ENCODE data around the gene NPIPB6. TPM values are rescaled to one million over a fixed set of nuclear protein-coding genes. Genes with fewer than 3 reads are reported as not detected.

Gene NPIPB6
- total and polyA plus RNA-seq, 4 donors = 1.5 to 6.1 (median 2.5) TPM; not detected in 1

- 100% methylated on average over 1 of the region's 3 CpGs for WGBS (ENCODE audit: insufficient coverage)
- H3K4me1 ChIP-seq (ENCODE audit: control insufficient read depth, insufficient read depth, low read length) = no peaks in the 10 kb centered on the region
Measured at GRCh38 chr16:28324887-28325279, 38.4 kb downstream of the NPIPB6 start.

GRCh38 chr16:28324235-28324886 lies 38.9 kb downstream of the NPIPB6 start:
- Histone ChIP-seq H3K4me1 (ENCODE audit: control insufficient read depth, insufficient read depth, low read length) (no peaks in the 10 kb centered on the region), H3K4me3 (ENCODE audit: low read depth, low read length) (no peak overlapping the region), H3K36me3 (ENCODE audit: control insufficient read depth, insufficient read depth, low read length) (peaks cover 40% of the 10 kb centered on the region), H3K27me3 (ENCODE audit: control insufficient read depth, insufficient read depth, low read length) (no peaks in the 10 kb centered on the region), H3K9me3 (ENCODE audit: control insufficient read depth, insufficient read depth, low read length) (no peaks in the 10 kb centered on the region), H3K27ac (ENCODE audit: low read depth, low read length) (no peak overlapping the region)
- no peak for DNase-seq (ENCODE audit: low read depth in 4 of 6, low spot score in 6 of 6)
- WGBS (ENCODE audit: insufficient coverage) = 77% methylated on average over 3 of the region's 5 CpGs

More at GRCh38 chr16:28324887-28325279, 38.4 kb downstream of the NPIPB6 start:
- Histone ChIP-seq H3K27me3 (ENCODE audit: control insufficient read depth, insufficient read depth, low read length) (no peaks in the 10 kb centered on the region), H3K27ac (ENCODE audit: low read depth, low read length) (no peak overlapping the region), H3K4me3 (ENCODE audit: low read depth, low read length) (no peak overlapping the region), H3K36me3 (ENCODE audit: control insufficient read depth, insufficient read depth, low read length) (peaks cover 35% of the 10 kb centered on the region), H3K9me3 (ENCODE audit: control insufficient read depth, insufficient read depth, low read length) (no peaks in the 10 kb centered on the region)
- DNase-seq (ENCODE audit: low read depth in 4 of 6, low spot score in 6 of 6) = no peak

- WGBS (ENCODE audit: insufficient coverage) = 76% methylated on average over 13 of the region's 20 CpGs
- peak in 1 of 6 donors; percentile 40 for DNase-seq (ENCODE audit: low read depth in 4 of 6, low spot score in 6 of 6)
Measured at GRCh38 chr16:28321700-28322411, 41.5 kb downstream of the NPIPB6 start.

GRCh38 chr16:28320741-28321140 lies 42.6 kb downstream of the NPIPB6 start:
- Histone ChIP-seq H3K27ac (ENCODE audit: low read depth, low read length) (no peak overlapping the region), H3K27me3 (ENCODE audit: control insufficient read depth, insufficient read depth, low read length) (no peaks in the 10 kb centered on the region), H3K4me3 (ENCODE audit: low read depth, low read length) (no peak overlapping the region), H3K9me3 (ENCODE audit: control insufficient read depth, insufficient read depth, low read length) (no peaks in the 10 kb centered on the region), H3K36me3 (ENCODE audit: control insufficient read depth, insufficient read depth, low read length) (peaks cover 65% of the 10 kb centered on the region), H3K4me1 (ENCODE audit: control insufficient read depth, insufficient read depth, low read length) (peaks cover 3% of the 10 kb centered on the region)
- WGBS (ENCODE audit: insufficient coverage) = 96% methylated on average over 46 of the region's 49 CpGs
- DNase-seq (ENCODE audit: low read depth in 4 of 6, low spot score in 6 of 6) = no peak

More at GRCh38 chr16:28321700-28322411, 41.5 kb downstream of the NPIPB6 start:
- Histone ChIP-seq H3K36me3 (ENCODE audit: control insufficient read depth, insufficient read depth, low read length) (peaks cover 62% of the 10 kb centered on the region), H3K4me1 (ENCODE audit: control insufficient read depth, insufficient read depth, low read length) (peaks cover 2% of the 10 kb centered on the region), H3K9me3 (ENCODE audit: control insufficient read depth, insufficient read depth, low read length) (no peaks in the 10 kb centered on the region), H3K4me3 (ENCODE audit: low read depth, low read length) (no peak overlapping the region), H3K27ac (ENCODE audit: low read depth, low read length) (no peak overlapping the region), H3K27me3 (ENCODE audit: control insufficient read depth, insufficient read depth, low read length) (no peaks in the 10 kb centered on the region)

- no peak overlapping the region for H3K4me3 ChIP-seq (ENCODE audit: low read depth, low read length)
Measured at GRCh38 chr16:28320023-28320561, 43.2 kb downstream of the NPIPB6 start.

GRCh38 chr16:28319476-28320022 lies 43.8 kb downstream of the NPIPB6 start:
- WGBS (ENCODE audit: insufficient coverage) = 93% methylated on average over 17 of the region's 26 CpGs
- Histone ChIP-seq H3K36me3 (ENCODE audit: control insufficient read depth, insufficient read depth, low read length) (peaks cover 71% of the 10 kb centered on the region), H3K4me3 (ENCODE audit: low read depth, low read length) (no peak overlapping the region), H3K4me1 (ENCODE audit: control insufficient read depth, insufficient read depth, low read length) (peaks cover 3% of the 10 kb centered on the region), H3K27ac (ENCODE audit: low read depth, low read length) (no peak overlapping the region), H3K9me3 (ENCODE audit: control insufficient read depth, insufficient read depth, low read length) (no peaks in the 10 kb centered on the region), H3K27me3 (ENCODE audit: control insufficient read depth, insufficient read depth, low read length) (no peaks in the 10 kb centered on the region)
- DNase-seq (ENCODE audit: low read depth in 4 of 6, low spot score in 6 of 6) = no peak

More at GRCh38 chr16:28320023-28320561, 43.2 kb downstream of the NPIPB6 start:
- Histone ChIP-seq H3K4me1 (ENCODE audit: control insufficient read depth, insufficient read depth, low read length) (peaks cover 3% of the 10 kb centered on the region), H3K27ac (ENCODE audit: low read depth, low read length) (no peak overlapping the region), H3K9me3 (ENCODE audit: control insufficient read depth, insufficient read depth, low read length) (no peaks in the 10 kb centered on the region), H3K36me3 (ENCODE audit: control insufficient read depth, insufficient read depth, low read length) (peaks cover 68% of the 10 kb centered on the region), H3K27me3 (ENCODE audit: control insufficient read depth, insufficient read depth, low read length) (no peaks in the 10 kb centered on the region)
- WGBS (ENCODE audit: insufficient coverage) = 97% methylated on average over 73 of the region's 73 CpGs
- DNase-seq (ENCODE audit: low read depth in 4 of 6, low spot score in 6 of 6) = no peak

- no peaks in the 10 kb centered on the region for H3K27me3 ChIP-seq (ENCODE audit: control insufficient read depth, insufficient read depth, low read length)
- peaks cover 70% of the 10 kb centered on the region for H3K36me3 ChIP-seq (ENCODE audit: control insufficient read depth, insufficient read depth, low read length)
- WGBS (ENCODE audit: insufficient coverage) = 95% methylated on average over 6 of the region's 9 CpGs
- H3K4me1 ChIP-seq (ENCODE audit: control insufficient read depth, insufficient read depth, low read length) = peaks cover 3% of the 10 kb centered on the region
- no peak for DNase-seq (ENCODE audit: low read depth in 4 of 6, low spot score in 6 of 6)
- H3K9me3 ChIP-seq (ENCODE audit: control insufficient read depth, insufficient read depth, low read length) = no peaks in the 10 kb centered on the region
- no peak overlapping the region for H3K27ac ChIP-seq (ENCODE audit: low read depth, low read length)
- H3K4me3 ChIP-seq (ENCODE audit: low read depth, low read length) = no peak overlapping the region
Measured at GRCh38 chr16:28318042-28318744, 45.1 kb downstream of the NPIPB6 start.

GRCh38 chr16:28317040-28317880 lies 46.0 kb downstream of the NPIPB6 start:
- H3K4me1 ChIP-seq (ENCODE audit: control insufficient read depth, insufficient read depth, low read length) = peaks cover 3% of the 10 kb centered on the region
- no peak overlapping the region for H3K27ac ChIP-seq (ENCODE audit: low read depth, low read length)
- WGBS (ENCODE audit: insufficient coverage) = 61% methylated on average over 21 of the region's 22 CpGs
- DNase-seq (ENCODE audit: low read depth in 4 of 6, low spot score in 6 of 6) = peak in 2 of 6 donors; percentile 51 to 65
- no peaks in the 10 kb centered on the region for H3K9me3 ChIP-seq (ENCODE audit: control insufficient read depth, insufficient read depth, low read length)
- no peak overlapping the region for H3K4me3 ChIP-seq (ENCODE audit: low read depth, low read length)
- H3K27me3 ChIP-seq (ENCODE audit: control insufficient read depth, insufficient read depth, low read length) = no peaks in the 10 kb centered on the region
- peaks cover 68% of the 10 kb centered on the region for H3K36me3 ChIP-seq (ENCODE audit: control insufficient read depth, insufficient read depth, low read length)
